Natural killer cell treated with Interleukin-12 subunit alpha and Interleukin-12 subunit beta and Interleukin-15 and Interleukin-18, amount 100 ng/mL, for 72 hours (primary cell): Measurements from ENCODE around the gene MTCL1. TPM values are rescaled to one million over a fixed set of nuclear protein-coding genes. Genes with fewer than 3 reads are reported as not detected.

Source experiments
- ATAC-seq, 2 donors: fragments of 150-1000 bp; cut with Tn5 transposase in 1 of 2; sonication (Bioruptor Pico), chemical (Tn5 transposase) in 1 of 2; 2 replicates each; pipeline ENCODE4 v1.10.0; 2021
- DNase-seq: peaks from one replicate; pipeline ENCODE4 v3.0.0; 2022; ENCODE audit warnings: low spot score
- H3K27ac Mint-ChIP-seq, 2 donors: 1 replicate in 1 of 2; 2 replicates in 1 of 2; pipeline ENCODE4 v1.8.0; 2022; ENCODE audit warnings: mixed read lengths in 2 of 2, mild to moderate bottlenecking in 1 of 2, moderate library complexity in 1 of 2
- H3K27me3 Mint-ChIP-seq, 2 donors: 1 replicate in 1 of 2; 2 replicates in 1 of 2; pipeline ENCODE4 v1.8.0; 2022; ENCODE audit warnings: mixed read lengths in 2 of 2
- H3K36me3 Mint-ChIP-seq: one replicate; pipeline ENCODE4 v1.8.0; 2022; ENCODE audit warnings: mixed read lengths
- H3K4me1 Mint-ChIP-seq, 2 donors: 1 replicate in 1 of 2; 2 replicates in 1 of 2; pipeline ENCODE4 v1.8.0; 2022; ENCODE audit warnings: low read depth in 2 of 2, mixed read lengths in 2 of 2, mild to moderate bottlenecking in 1 of 2
- H3K4me3 Mint-ChIP-seq: one replicate; pipeline ENCODE4 v1.8.0; 2022; ENCODE audit warnings: mixed read lengths
- H3K9me3 Mint-ChIP-seq: 2 replicates; pipeline ENCODE4 v1.8.0; 2022; ENCODE audit warnings: mixed read lengths
- total RNA-seq, 2 donors: library from RNA; stranded (reverse); gene quantifications; one replicate each; pipeline ENCODE4 v1.2.3, GENCODE V29; 2022

MTCL1 gene
- total RNA-seq, 2 donors from 2014 or later = 0.38 to 0.50 TPM

- Mint-ChIP-seq H3K4me1 (peaks cover 3 to 4% of the 10 kb centered on the region in 2 donors), H3K27ac (no peak overlapping the region), H3K36me3 (no peaks in the 10 kb centered on the region), H3K27me3 (peaks cover 20 to 48% of the 10 kb centered on the region in 2 donors), H3K9me3 (no peaks in the 10 kb centered on the region), H3K4me3 (no peak overlapping the region)
- no peak for ATAC-seq
- DNase-seq = no peak
Measured at GRCh38 chr18:8699126-8699525, 6.2 kb upstream of the MTCL1 start.

- DNase-seq = no peak
- Mint-ChIP-seq H3K36me3 (no peaks in the 10 kb centered on the region), H3K27me3 (peaks cover 21 to 50% of the 10 kb centered on the region in 2 donors), H3K4me3 (no peak overlapping the region), H3K4me1 (peaks cover 8 to 11% of the 10 kb centered on the region in 2 donors), H3K27ac (no peak overlapping the region), H3K9me3 (no peaks in the 10 kb centered on the region)
- no peak for ATAC-seq
Measured at GRCh38 chr18:8699948-8700347, 5.4 kb upstream of the MTCL1 start.

GRCh38 chr18:8701546-8702118, 3.7 kb upstream of the MTCL1 start:
- Mint-ChIP-seq H3K27ac (no peak overlapping the region), H3K4me3 (no peak overlapping the region), H3K4me1 (peaks cover 9 to 11% of the 10 kb centered on the region in 2 donors), H3K9me3 (no peaks in the 10 kb centered on the region), H3K36me3 (no peaks in the 10 kb centered on the region), H3K27me3 (peaks cover 21 to 44% of the 10 kb centered on the region in 2 donors)
- ATAC-seq (no peak), DNase-seq (no peak)

- Mint-ChIP-seq H3K9me3 (no peaks in the 10 kb centered on the region), H3K4me3 (no peak overlapping the region), H3K27me3 (peaks cover 28 to 54% of the 10 kb centered on the region in 2 donors), H3K36me3 (no peaks in the 10 kb centered on the region), H3K27ac (no peak overlapping the region), H3K4me1 (peaks cover 12 to 15% of the 10 kb centered on the region in 2 donors)
- no peak for DNase-seq
- ATAC-seq = no peak
Measured at GRCh38 chr18:8702668-8703067, 2.7 kb upstream of the MTCL1 start.

GRCh38 chr18:8703092-8703709, 2.2 kb upstream of the MTCL1 start:
- H3K36me3 Mint-ChIP-seq = no peaks in the 10 kb centered on the region
- H3K27ac Mint-ChIP-seq = no peak overlapping the region
- H3K9me3 Mint-ChIP-seq = no peaks in the 10 kb centered on the region
- H3K4me1 Mint-ChIP-seq = peaks cover 12 to 15% of the 10 kb centered on the region in 2 donors
- peaks cover 34 to 60% of the 10 kb centered on the region in 2 donors for H3K27me3 Mint-ChIP-seq
- ATAC-seq (no peak), DNase-seq (no peak)
- peak overlapping the region; percentile 63 for H3K4me3 Mint-ChIP-seq

- Mint-ChIP-seq H3K4me3 (peak overlapping the region; percentile 93), H3K27me3 (peaks cover 35 to 66% of the 10 kb centered on the region in 2 donors), H3K36me3 (no peaks in the 10 kb centered on the region)
Measured at GRCh38 chr18:8703781-8704301, 1.5 kb upstream of the MTCL1 start.

GRCh38 chr18:8704361-8705237, 757 bp upstream of the MTCL1 start:
- H3K36me3 Mint-ChIP-seq = no peaks in the 10 kb centered on the region
- ATAC-seq = peak; percentile 97
- H3K4me3 Mint-ChIP-seq = peak overlapping the region; percentile 93
- DNase-seq = peak; percentile 89
- H3K4me1 Mint-ChIP-seq = peaks cover 12 to 15% of the 10 kb centered on the region in 2 donors
- peak overlapping the region in 1 of 2 donors; percentile 37 for H3K27ac Mint-ChIP-seq
- peaks cover 40 to 70% of the 10 kb centered on the region in 2 donors for H3K27me3 Mint-ChIP-seq
- H3K9me3 Mint-ChIP-seq = no peaks in the 10 kb centered on the region

More at GRCh38 chr18:8703781-8704301, 1.5 kb upstream of the MTCL1 start:
- no peak for ATAC-seq
- Mint-ChIP-seq H3K9me3 (no peaks in the 10 kb centered on the region), H3K27ac (no peak overlapping the region), H3K4me1 (peaks cover 12 to 15% of the 10 kb centered on the region in 2 donors)
- DNase-seq = no peak

- peaks cover 39 to 60% of the 10 kb centered on the region in 2 donors for H3K27me3 Mint-ChIP-seq
- no peaks in the 10 kb centered on the region for H3K36me3 Mint-ChIP-seq
- no peak for ATAC-seq
- H3K4me1 Mint-ChIP-seq = peaks cover 12 to 15% of the 10 kb centered on the region in 2 donors
- H3K27ac Mint-ChIP-seq = no peak overlapping the region
- H3K9me3 Mint-ChIP-seq = no peaks in the 10 kb centered on the region
- H3K4me3 Mint-ChIP-seq = peak overlapping the region; percentile 87
- no peak for DNase-seq
Measured at GRCh38 chr18:8705961-8706790, 820 bp downstream of the MTCL1 start.

GRCh38 chr18:8706791-8707555, 1.6 kb downstream of the MTCL1 start:
- peak overlapping the region in 1 of 2 donors; percentile 31 for H3K27ac Mint-ChIP-seq
- H3K27me3 Mint-ChIP-seq = peaks cover 39 to 53% of the 10 kb centered on the region in 2 donors
- ATAC-seq = no peak
- H3K9me3 Mint-ChIP-seq = no peaks in the 10 kb centered on the region
- H3K4me3 Mint-ChIP-seq = peak overlapping the region; percentile 87
- peaks cover 12 to 15% of the 10 kb centered on the region in 2 donors for H3K4me1 Mint-ChIP-seq
- no peak for DNase-seq
- no peaks in the 10 kb centered on the region for H3K36me3 Mint-ChIP-seq

- Mint-ChIP-seq H3K4me3 (peak overlapping the region; percentile 36), H3K36me3 (no peaks in the 10 kb centered on the region), H3K4me1 (peaks cover 12 to 15% of the 10 kb centered on the region in 2 donors), H3K9me3 (no peaks in the 10 kb centered on the region), H3K27me3 (peaks cover 39 to 47% of the 10 kb centered on the region in 2 donors), H3K27ac (no peak overlapping the region)
- ATAC-seq (no peak), DNase-seq (no peak)
Measured at GRCh38 chr18:8707556-8708300, 2.4 kb downstream of the MTCL1 start.

- H3K9me3 Mint-ChIP-seq = no peaks in the 10 kb centered on the region
- DNase-seq (no peak), ATAC-seq (no peak)
- H3K27ac Mint-ChIP-seq = no peak overlapping the region
- peaks cover 35 to 40% of the 10 kb centered on the region in 2 donors for H3K27me3 Mint-ChIP-seq
- no peaks in the 10 kb centered on the region for H3K36me3 Mint-ChIP-seq
- no peak overlapping the region for H3K4me3 Mint-ChIP-seq
- H3K4me1 Mint-ChIP-seq = peaks cover 12 to 15% of the 10 kb centered on the region in 2 donors
Measured at GRCh38 chr18:8708670-8709069, 3.3 kb downstream of the MTCL1 start.
